Keratinocyte (primary cell): ENCODE results near the gene GPC1. TPM values are rescaled to one million over a fixed set of nuclear protein-coding genes. Genes with fewer than 3 reads are reported as not detected.

Source experiments
- DNase-seq: peaks from one replicate; pipeline ENCODE4 v3.0.0-alpha.2; 2011; ENCODE audit warnings: low read depth, missing footprints, low spot score
- FAIRE-seq: peaks from 2 replicates; lab custom pipeline; 2011; peaks lifted over from hg19 to GRCh38; lab: Jason Lieb, UNC
- H2AFZ ChIP-seq: 2 replicates; pipeline ENCODE4 v1.6.0; 2012; ENCODE audit warnings: low read length, control low read depth, inconsistent platforms; ENCODE audit not compliant: control insufficient read depth
- H3K27ac ChIP-seq: 2 replicates; pipeline ENCODE4 v1.5.1; 2011; ENCODE audit warnings: low read length; ENCODE audit not compliant: control insufficient read depth, insufficient read depth
- H3K27me3 ChIP-seq: 3 replicates; pipeline ENCODE4 v1.6.0; 2011; ENCODE audit warnings: low read length; ENCODE audit not compliant: control insufficient read depth, insufficient read depth; ENCODE audit errors: extremely low read depth
- H3K36me3 ChIP-seq, 2 experiments: 2 replicates in 1 of 2; 3 replicates in 1 of 2; pipeline ENCODE4 v1.5.1; 2011; ENCODE audit warnings: low read length in 2 of 2, mild to moderate bottlenecking in 1 of 2; ENCODE audit not compliant: control insufficient read depth in 2 of 2, insufficient read depth in 2 of 2; ENCODE audit errors: extremely low read depth in 1 of 2
- H3K4me1 ChIP-seq: 3 replicates; pipeline ENCODE4 v1.5.1; 2011; ENCODE audit warnings: low read length; ENCODE audit not compliant: control insufficient read depth, insufficient read depth; ENCODE audit errors: extremely low read depth
- H3K4me2 ChIP-seq: 3 replicates; pipeline ENCODE4 v1.6.0; 2011; ENCODE audit warnings: low read depth, low read length; ENCODE audit not compliant: control insufficient read depth, insufficient read depth; ENCODE audit errors: extremely low read depth
- H3K4me3 ChIP-seq, 3 experiments: fragments of 200-600 bp in 1 of 3; sonication (generic) in 1 of 3; 2 replicates in 2 of 3; 3 replicates in 1 of 3; pipeline ENCODE4 v1.5.1; 2011 to 2016; ENCODE audit warnings: low read length in 3 of 3, mild to moderate bottlenecking in 3 of 3, control low read depth in 2 of 3, inconsistent platforms in 1 of 3, low read depth in 1 of 3, mixed read lengths in 1 of 3, mixed run types in 1 of 3, moderate library complexity in 1 of 3; ENCODE audit not compliant: control insufficient read depth in 2 of 3, insufficient read depth in 2 of 3; ENCODE audit errors: extremely low read depth in 1 of 3
- H3K79me2 ChIP-seq: 2 replicates; pipeline ENCODE4 v1.6.0; 2012; ENCODE audit warnings: low read length; ENCODE audit not compliant: control insufficient read depth, insufficient read depth
- H3K9ac ChIP-seq: 3 replicates; pipeline ENCODE4 v1.6.0; 2011; ENCODE audit warnings: low read length; ENCODE audit not compliant: control insufficient read depth, insufficient read depth; ENCODE audit errors: extremely low read depth
- H3K9me1 ChIP-seq: 3 replicates; pipeline ENCODE4 v1.6.0; 2011; ENCODE audit warnings: low read length; ENCODE audit not compliant: control insufficient read depth, insufficient read depth; ENCODE audit errors: extremely low read depth
- H3K9me3 ChIP-seq: 2 replicates; pipeline ENCODE4 v1.5.1; 2012; ENCODE audit warnings: low read depth, low read length; ENCODE audit not compliant: control insufficient read depth
- H4K20me1 ChIP-seq: 3 replicates; pipeline ENCODE4 v1.6.0; 2011; ENCODE audit warnings: low read length; ENCODE audit not compliant: control insufficient read depth, insufficient read depth; ENCODE audit errors: extremely low read depth
- EZH2 ChIP-seq: IDR thresholded peaks from one replicate; pipeline ENCODE4 v1.6.1; 2012; ENCODE audit warnings: inconsistent platforms, mild to moderate bottlenecking, low read length, moderate library complexity
- dilution Hi-C: fragments of 300-500 bp; cut with MboI; formaldehyde crosslinking; loops from one replicate; pipeline ENCODE4 v1.7.0; 2020; ENCODE audit warnings: low sequenced_read_pairs; ENCODE audit not compliant: extremely low pct_ligation_motif_present
- polyA plus RNA-seq, 5 experiments: library from polyadenylated mRNA; depleted of rRNA in 3 of 5; stranded (reverse) in 3 of 5; stranded (forward) in 1 of 5; unstranded in 1 of 5; fragments of >200 nt; gene quantifications; 1 replicate in 1 of 5; 2 replicates in 3 of 5; 3 replicates in 1 of 5; pipeline versions ENCODE4 v1.2.1 to v1.2.3, GENCODE V29; 2011 to 2012; ENCODE audit warnings: missing spikeins in 2 of 5, low read depth in 1 of 5, low replicate concordance in 1 of 5
- TF ChIP-seq, protein P1 (sequence below), 3 experiments: IDR thresholded peaks in 1 of 3; conservative IDR thresholded peaks in 1 of 3; optimal IDR thresholded peaks in 1 of 3; 2 replicates in 2 of 3; 3 replicates in 1 of 3; pipeline versions ENCODE3 to v1.5.1; 2011; ENCODE audit warnings: low read length in 3 of 3, mild to moderate bottlenecking in 3 of 3, moderate library complexity in 2 of 3, control low read depth in 1 of 3, inconsistent platforms in 1 of 3; ENCODE audit not compliant: insufficient read depth in 2 of 3; ENCODE audit errors: extremely low read depth in 1 of 3

The GPC1 gene
- polyA plus RNA-seq, 1 donor (not counting 4 experiments of a cell fraction or from before 2014, with no cell fraction given), result 46.6 TPM

DNA sequence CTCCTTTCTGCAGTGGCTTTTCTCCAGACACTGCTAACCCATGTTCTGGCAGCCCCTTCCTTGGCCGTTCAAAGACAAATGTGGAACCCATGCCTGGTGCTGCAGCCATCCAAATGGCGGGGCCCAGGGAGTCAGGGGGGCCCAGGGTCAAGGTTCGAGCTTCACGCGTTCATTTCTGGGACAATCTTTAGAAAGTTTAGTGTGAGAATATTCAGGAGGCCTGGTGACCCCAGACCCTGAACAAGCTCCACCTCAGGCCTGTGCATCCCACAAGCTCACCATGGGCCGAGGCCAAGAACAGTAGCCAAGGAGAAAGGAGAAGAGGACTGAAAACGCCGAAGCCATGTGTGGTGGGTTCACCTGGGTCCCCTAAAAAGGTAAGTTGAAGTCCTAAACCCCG is 67.9 kb downstream of the GPC1 start:
- TF ChIP-seq, protein P1, sequence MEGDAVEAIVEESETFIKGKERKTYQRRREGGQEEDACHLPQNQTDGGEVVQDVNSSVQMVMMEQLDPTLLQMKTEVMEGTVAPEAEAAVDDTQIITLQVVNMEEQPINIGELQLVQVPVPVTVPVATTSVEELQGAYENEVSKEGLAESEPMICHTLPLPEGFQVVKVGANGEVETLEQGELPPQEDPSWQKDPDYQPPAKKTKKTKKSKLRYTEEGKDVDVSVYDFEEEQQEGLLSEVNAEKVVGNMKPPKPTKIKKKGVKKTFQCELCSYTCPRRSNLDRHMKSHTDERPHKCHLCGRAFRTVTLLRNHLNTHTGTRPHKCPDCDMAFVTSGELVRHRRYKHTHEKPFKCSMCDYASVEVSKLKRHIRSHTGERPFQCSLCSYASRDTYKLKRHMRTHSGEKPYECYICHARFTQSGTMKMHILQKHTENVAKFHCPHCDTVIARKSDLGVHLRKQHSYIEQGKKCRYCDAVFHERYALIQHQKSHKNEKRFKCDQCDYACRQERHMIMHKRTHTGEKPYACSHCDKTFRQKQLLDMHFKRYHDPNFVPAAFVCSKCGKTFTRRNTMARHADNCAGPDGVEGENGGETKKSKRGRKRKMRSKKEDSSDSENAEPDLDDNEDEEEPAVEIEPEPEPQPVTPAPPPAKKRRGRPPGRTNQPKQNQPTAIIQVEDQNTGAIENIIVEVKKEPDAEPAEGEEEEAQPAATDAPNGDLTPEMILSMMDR (optimal IDR thresholded peaks at IDR 0.05 in 1 of 3, IDR thresholded peaks at IDR 0.05 in 1 of 3, conservative IDR thresholded peaks at IDR 0.05 in 1 of 3; ENCODE audit: extremely low read depth in 1 of 3, insufficient read depth in 2 of 3, low read length in 3 of 3), result no peak
- no peak for TF ChIP-seq EZH2
- H3K27me3 ChIP-seq, result no peaks in the 10 kb centered on the region
- no peaks in the 10 kb centered on the region for H3K4me1 ChIP-seq
- no peaks in the 10 kb centered on the region for H4K20me1 ChIP-seq
- H3K9me3 ChIP-seq, result no peaks in the 10 kb centered on the region
- H3K4me3 ChIP-seq, result no peak overlapping the region
- FAIRE-seq, result no peak
- no peak overlapping the region for H2AFZ ChIP-seq
- DNase-seq, result no peak
- H3K9me1 ChIP-seq, result no peaks in the 10 kb centered on the region
- dilution Hi-C loops, result no loop called here
- H3K79me2 ChIP-seq, result no peaks in the 10 kb centered on the region
- no peaks in the 10 kb centered on the region for H3K36me3 ChIP-seq
- H3K9ac ChIP-seq, result no peak overlapping the region
- H3K27ac ChIP-seq, result no peak overlapping the region
- H3K4me2 ChIP-seq, result no peak overlapping the region

DNA sequence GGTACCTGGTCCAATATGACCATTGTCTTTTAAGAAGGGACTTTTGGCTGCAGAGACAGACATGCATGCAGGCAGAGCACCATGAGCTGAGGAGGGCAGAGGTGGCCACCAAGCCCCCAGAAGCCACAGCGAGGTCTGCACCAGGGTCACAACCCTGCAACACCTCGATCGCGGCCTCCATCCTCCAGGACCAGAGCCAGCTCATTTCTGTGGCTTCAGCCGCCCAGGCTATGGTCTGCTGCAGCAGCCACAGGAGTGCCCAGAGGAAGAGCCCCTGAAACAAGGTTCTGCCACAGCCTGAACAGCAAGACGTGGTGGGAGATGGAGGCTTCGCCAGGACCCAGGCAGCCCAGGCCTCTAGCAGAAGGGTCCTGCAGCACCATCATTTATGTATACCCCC is 68.4 kb downstream of the GPC1 start:
- Histone ChIP-seq H3K9me3 (no peaks in the 10 kb centered on the region), H4K20me1 (no peaks in the 10 kb centered on the region), H3K79me2 (no peaks in the 10 kb centered on the region), H3K4me3 (no peak overlapping the region), H3K4me2 (no peak overlapping the region), H3K27me3 (no peaks in the 10 kb centered on the region), H3K36me3 (no peaks in the 10 kb centered on the region), H3K9me1 (no peaks in the 10 kb centered on the region), H2AFZ (no peak overlapping the region), H3K4me1 (no peaks in the 10 kb centered on the region), H3K27ac (no peak overlapping the region), H3K9ac (no peak overlapping the region)
- dilution Hi-C loops, result no loop called here
- no peak for FAIRE-seq
- no peak for DNase-seq
- TF ChIP-seq, protein P1 (optimal IDR thresholded peaks at IDR 0.05 in 1 of 3, IDR thresholded peaks at IDR 0.05 in 1 of 3, conservative IDR thresholded peaks at IDR 0.05 in 1 of 3; ENCODE audit: extremely low read depth in 1 of 3, insufficient read depth in 2 of 3, low read length in 3 of 3), result no peak
- TF ChIP-seq EZH2, result no peak
